ENCODE results near the gene FOXO1. TPM values are rescaled to one million over a fixed set of nuclear protein-coding genes. Genes with fewer than 3 reads are reported as not detected.

FOXO1 gene
- total RNA-seq, 1 donor from 2014 or later: 65.8 TPM

- Mint-ChIP-seq H3K27ac (ENCODE audit: unreplicated experiment) (peak overlapping the region; percentile 49), H3K4me3 (ENCODE audit: unreplicated experiment) (no peak overlapping the region), H3K4me1 (ENCODE audit: unreplicated experiment) (peaks cover 31% of the 10 kb centered on the region), H3K27me3 (ENCODE audit: unreplicated experiment) (peaks cover 1% of the 10 kb centered on the region), H3K9me3 (ENCODE audit: unreplicated experiment) (no peaks in the 10 kb centered on the region), H3K36me3 (ENCODE audit: low read depth, unreplicated experiment) (peaks cover 4% of the 10 kb centered on the region)
- TF ChIP-seq CTCF (IDR thresholded peaks at IDR 0.05; ENCODE audit: unreplicated experiment): no peak
- no peak for DNase-seq (ENCODE audit: low spot score)
These were observed 159.6 kb downstream of the FOXO1 start for GRCh38 chr13:40506592-40507446.

Other genes with a start within 250 kb of the FOXO1 start
- gene MRPS31, start 104.5 kb upstream of the FOXO1 start, total RNA-seq (ENCODE audit: unreplicated experiment): 16.7 TPM
- gene SLC25A15, start 123.0 kb upstream of the FOXO1 start, total RNA-seq (ENCODE audit: unreplicated experiment): 7.6 TPM